Measurements from ENCODE around the gene KCNH1. TPM values are rescaled to one million over a fixed set of nuclear protein-coding genes. Genes with fewer than 3 reads are reported as not detected.

KCNH1 gene
- total and polyA plus RNA-seq, 4 donors, result not detected

DNA sequence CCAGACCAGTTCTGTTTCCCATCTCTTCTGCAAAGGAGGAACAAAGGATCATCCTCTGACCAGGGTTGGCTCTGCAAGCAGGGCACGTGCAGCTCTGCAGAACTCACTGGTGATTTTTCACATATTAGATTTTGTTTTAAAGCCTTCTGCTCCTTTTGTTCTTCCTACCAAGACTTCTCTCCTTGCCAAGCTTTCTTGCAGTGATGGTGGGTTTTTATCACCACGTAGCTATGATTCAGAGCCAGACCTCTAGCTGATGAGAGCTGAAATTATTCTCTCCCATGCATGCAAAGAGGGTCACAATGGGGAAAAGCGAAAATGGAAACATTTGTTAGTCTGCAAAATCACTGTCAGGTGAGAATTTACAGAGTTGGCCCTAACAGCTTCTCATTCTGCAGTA, 225.2 kb downstream of the KCNH1 start:
- Histone ChIP-seq H3K4me3 (ENCODE audit: low read depth in 1 of 3, low read length in 3 of 3) (no peak overlapping the region), H3K9me3 (ENCODE audit: control insufficient read depth in 4 of 4, low read length in 3 of 4) (no peaks in the 10 kb centered on the region), H3K9ac (ENCODE audit: low read depth in 1 of 2, low read length in 2 of 2) (no peak overlapping the region), H3K4me1 (ENCODE audit: control insufficient read depth in 4 of 4, insufficient read depth in 4 of 4, low read length in 3 of 4) (peaks cover 8 to 34% (median 28%) of the 10 kb centered on the region in 4 donors), H3K36me3 (ENCODE audit: control insufficient read depth in 4 of 4, insufficient read depth in 3 of 4, low read depth in 1 of 4, low read length in 3 of 4) (no peaks in the 10 kb centered on the region), H3K27ac (ENCODE audit: low read depth in 1 of 2, low read length in 2 of 2) (peak overlapping the region in 1 of 2 donors; percentile 79), H3K27me3 (ENCODE audit: control insufficient read depth in 4 of 4, insufficient read depth in 4 of 4, low read length in 3 of 4) (no peaks in the 10 kb centered on the region)
- WGBS, result 77% methylated on average over 3 of the region's 3 CpGs
- no peak for DNase-seq (ENCODE audit: low spot score)
- TF ChIP-seq, protein P1, sequence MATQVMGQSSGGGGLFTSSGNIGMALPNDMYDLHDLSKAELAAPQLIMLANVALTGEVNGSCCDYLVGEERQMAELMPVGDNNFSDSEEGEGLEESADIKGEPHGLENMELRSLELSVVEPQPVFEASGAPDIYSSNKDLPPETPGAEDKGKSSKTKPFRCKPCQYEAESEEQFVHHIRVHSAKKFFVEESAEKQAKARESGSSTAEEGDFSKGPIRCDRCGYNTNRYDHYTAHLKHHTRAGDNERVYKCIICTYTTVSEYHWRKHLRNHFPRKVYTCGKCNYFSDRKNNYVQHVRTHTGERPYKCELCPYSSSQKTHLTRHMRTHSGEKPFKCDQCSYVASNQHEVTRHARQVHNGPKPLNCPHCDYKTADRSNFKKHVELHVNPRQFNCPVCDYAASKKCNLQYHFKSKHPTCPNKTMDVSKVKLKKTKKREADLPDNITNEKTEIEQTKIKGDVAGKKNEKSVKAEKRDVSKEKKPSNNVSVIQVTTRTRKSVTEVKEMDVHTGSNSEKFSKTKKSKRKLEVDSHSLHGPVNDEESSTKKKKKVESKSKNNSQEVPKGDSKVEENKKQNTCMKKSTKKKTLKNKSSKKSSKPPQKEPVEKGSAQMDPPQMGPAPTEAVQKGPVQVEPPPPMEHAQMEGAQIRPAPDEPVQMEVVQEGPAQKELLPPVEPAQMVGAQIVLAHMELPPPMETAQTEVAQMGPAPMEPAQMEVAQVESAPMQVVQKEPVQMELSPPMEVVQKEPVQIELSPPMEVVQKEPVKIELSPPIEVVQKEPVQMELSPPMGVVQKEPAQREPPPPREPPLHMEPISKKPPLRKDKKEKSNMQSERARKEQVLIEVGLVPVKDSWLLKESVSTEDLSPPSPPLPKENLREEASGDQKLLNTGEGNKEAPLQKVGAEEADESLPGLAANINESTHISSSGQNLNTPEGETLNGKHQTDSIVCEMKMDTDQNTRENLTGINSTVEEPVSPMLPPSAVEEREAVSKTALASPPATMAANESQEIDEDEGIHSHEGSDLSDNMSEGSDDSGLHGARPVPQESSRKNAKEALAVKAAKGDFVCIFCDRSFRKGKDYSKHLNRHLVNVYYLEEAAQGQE (IDR thresholded peaks at IDR 0.05), result no peak
- TF ChIP-seq, protein P2, sequence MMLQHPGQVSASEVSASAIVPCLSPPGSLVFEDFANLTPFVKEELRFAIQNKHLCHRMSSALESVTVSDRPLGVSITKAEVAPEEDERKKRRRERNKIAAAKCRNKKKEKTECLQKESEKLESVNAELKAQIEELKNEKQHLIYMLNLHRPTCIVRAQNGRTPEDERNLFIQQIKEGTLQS (IDR thresholded peaks at IDR 0.05), result no peak
- TF ChIP-seq, protein P3, sequence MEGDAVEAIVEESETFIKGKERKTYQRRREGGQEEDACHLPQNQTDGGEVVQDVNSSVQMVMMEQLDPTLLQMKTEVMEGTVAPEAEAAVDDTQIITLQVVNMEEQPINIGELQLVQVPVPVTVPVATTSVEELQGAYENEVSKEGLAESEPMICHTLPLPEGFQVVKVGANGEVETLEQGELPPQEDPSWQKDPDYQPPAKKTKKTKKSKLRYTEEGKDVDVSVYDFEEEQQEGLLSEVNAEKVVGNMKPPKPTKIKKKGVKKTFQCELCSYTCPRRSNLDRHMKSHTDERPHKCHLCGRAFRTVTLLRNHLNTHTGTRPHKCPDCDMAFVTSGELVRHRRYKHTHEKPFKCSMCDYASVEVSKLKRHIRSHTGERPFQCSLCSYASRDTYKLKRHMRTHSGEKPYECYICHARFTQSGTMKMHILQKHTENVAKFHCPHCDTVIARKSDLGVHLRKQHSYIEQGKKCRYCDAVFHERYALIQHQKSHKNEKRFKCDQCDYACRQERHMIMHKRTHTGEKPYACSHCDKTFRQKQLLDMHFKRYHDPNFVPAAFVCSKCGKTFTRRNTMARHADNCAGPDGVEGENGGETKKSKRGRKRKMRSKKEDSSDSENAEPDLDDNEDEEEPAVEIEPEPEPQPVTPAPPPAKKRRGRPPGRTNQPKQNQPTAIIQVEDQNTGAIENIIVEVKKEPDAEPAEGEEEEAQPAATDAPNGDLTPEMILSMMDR (IDR thresholded peaks at IDR 0.05; ENCODE audit: low read depth, low read length, missing input control), result no peak
- TF ChIP-seq HNF4G (IDR thresholded peaks at IDR 0.05) (no peak), YY1 (IDR thresholded peaks at IDR 0.05) (no peak), RXRA (IDR thresholded peaks at IDR 0.05) (no peak), TAF1 (conservative IDR thresholded peaks at IDR 0.05) (no peak), NR2F2 (IDR thresholded peaks at IDR 0.05) (no peak), FOXA2 (IDR thresholded peaks at IDR 0.05) (no peak), RAD21 (IDR thresholded peaks at IDR 0.05) (no peak), SP1 (IDR thresholded peaks at IDR 0.05) (no peak), EGR1 (IDR thresholded peaks at IDR 0.05; ENCODE audit: low read depth in 2 of 2) (no peak), JUND (IDR thresholded peaks at IDR 0.05) (no peak)
- TF ChIP-seq, protein P4, sequence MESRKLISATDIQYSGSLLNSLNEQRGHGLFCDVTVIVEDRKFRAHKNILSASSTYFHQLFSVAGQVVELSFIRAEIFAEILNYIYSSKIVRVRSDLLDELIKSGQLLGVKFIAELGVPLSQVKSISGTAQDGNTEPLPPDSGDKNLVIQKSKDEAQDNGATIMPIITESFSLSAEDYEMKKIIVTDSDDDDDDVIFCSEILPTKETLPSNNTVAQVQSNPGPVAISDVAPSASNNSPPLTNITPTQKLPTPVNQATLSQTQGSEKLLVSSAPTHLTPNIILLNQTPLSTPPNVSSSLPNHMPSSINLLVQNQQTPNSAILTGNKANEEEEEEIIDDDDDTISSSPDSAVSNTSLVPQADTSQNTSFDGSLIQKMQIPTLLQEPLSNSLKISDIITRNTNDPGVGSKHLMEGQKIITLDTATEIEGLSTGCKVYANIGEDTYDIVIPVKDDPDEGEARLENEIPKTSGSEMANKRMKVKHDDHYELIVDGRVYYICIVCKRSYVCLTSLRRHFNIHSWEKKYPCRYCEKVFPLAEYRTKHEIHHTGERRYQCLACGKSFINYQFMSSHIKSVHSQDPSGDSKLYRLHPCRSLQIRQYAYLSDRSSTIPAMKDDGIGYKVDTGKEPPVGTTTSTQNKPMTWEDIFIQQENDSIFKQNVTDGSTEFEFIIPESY (IDR thresholded peaks at IDR 0.05), result no peak

DNA sequence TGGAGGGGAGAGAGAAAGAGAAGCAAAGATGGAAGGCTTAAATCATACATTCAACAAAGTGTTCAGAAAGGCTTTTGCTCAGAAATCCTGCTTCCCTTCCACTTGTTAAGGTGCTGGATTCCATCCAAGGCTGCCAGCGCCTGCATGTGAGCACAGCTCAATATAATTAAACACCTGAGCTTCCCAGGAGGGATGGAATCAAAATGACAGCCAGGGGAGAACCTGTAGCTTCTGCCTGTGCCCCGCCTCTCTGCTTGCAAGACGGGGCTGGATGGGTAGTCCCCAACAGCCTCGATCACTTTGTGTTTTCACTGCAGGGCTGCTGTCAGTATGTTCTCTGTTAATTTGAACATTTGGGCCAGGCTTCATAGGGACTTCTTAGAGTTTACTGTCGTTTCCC, 225.7 kb downstream of the KCNH1 start:
- Histone ChIP-seq H3K4me1 (ENCODE audit: control insufficient read depth in 4 of 4, insufficient read depth in 4 of 4, low read length in 3 of 4) (peaks cover 8 to 34% (median 28%) of the 10 kb centered on the region in 4 donors), H3K9me3 (ENCODE audit: control insufficient read depth in 4 of 4, low read length in 3 of 4) (no peaks in the 10 kb centered on the region), H3K36me3 (ENCODE audit: control insufficient read depth in 4 of 4, insufficient read depth in 3 of 4, low read depth in 1 of 4, low read length in 3 of 4) (no peaks in the 10 kb centered on the region), H3K27me3 (ENCODE audit: control insufficient read depth in 4 of 4, insufficient read depth in 4 of 4, low read length in 3 of 4) (no peaks in the 10 kb centered on the region), H3K27ac (ENCODE audit: low read depth in 1 of 2, low read length in 2 of 2) (no peak overlapping the region), H3K4me3 (ENCODE audit: low read depth in 1 of 3, low read length in 3 of 3) (no peak overlapping the region), H3K9ac (ENCODE audit: low read depth in 1 of 2, low read length in 2 of 2) (no peak overlapping the region)
- 70% methylated on average over 5 of the region's 5 CpGs for WGBS
- no peak for DNase-seq (ENCODE audit: low spot score)
- TF ChIP-seq JUND (IDR thresholded peaks at IDR 0.05), result no peak
- TF ChIP-seq NR2F2 (IDR thresholded peaks at IDR 0.05), result no peak
- TF ChIP-seq EGR1 (IDR thresholded peaks at IDR 0.05; ENCODE audit: low read depth in 2 of 2), result no peak
- TF ChIP-seq, protein P1 (IDR thresholded peaks at IDR 0.05), result no peak
- no peak for TF ChIP-seq FOXA2 (IDR thresholded peaks at IDR 0.05)
- TF ChIP-seq SP1 (IDR thresholded peaks at IDR 0.05), result no peak
- TF ChIP-seq MAX (IDR thresholded peaks at IDR 0.05), result no peak
- TF ChIP-seq, protein P3 (IDR thresholded peaks at IDR 0.05; ENCODE audit: low read depth, low read length, missing input control), result no peak
- TF ChIP-seq, protein P4 (IDR thresholded peaks at IDR 0.05), result no peak
